ENCODE measurements around the gene WNK1.

The WNK1 gene

GRCh38 chr12:910416-910815, 158.0 kb downstream of the WNK1 start:
- DNase-seq (ENCODE audit: low spot score): no peak
- no peak for TF ChIP-seq CTCF (IDR thresholded peaks at IDR 0.05; ENCODE audit: extremely low read depth, missing control alignments)

- no peak for DNase-seq (ENCODE audit: low spot score)
- TF ChIP-seq CTCF (IDR thresholded peaks at IDR 0.05; ENCODE audit: extremely low read depth, missing control alignments): no peak
Measured at GRCh38 chr12:911191-911826, 158.9 kb downstream of the WNK1 start.

- no peak for TF ChIP-seq CTCF (IDR thresholded peaks at IDR 0.05; ENCODE audit: extremely low read depth, missing control alignments)
- DNase-seq (ENCODE audit: low spot score): no peak
Measured at GRCh38 chr12:912466-913235, 160.3 kb downstream of the WNK1 start.

GRCh38 chr12:913919-914698, 161.7 kb downstream of the WNK1 start:
- TF ChIP-seq CTCF (IDR thresholded peaks at IDR 0.05; ENCODE audit: extremely low read depth, missing control alignments): no peak
- no peak for DNase-seq (ENCODE audit: low spot score)

- no peak for TF ChIP-seq CTCF (IDR thresholded peaks at IDR 0.05; ENCODE audit: extremely low read depth, missing control alignments)
- no peak for DNase-seq (ENCODE audit: low spot score)
Measured at GRCh38 chr12:915090-915489, 162.7 kb downstream of the WNK1 start.

GRCh38 chr12:916240-916639, 163.9 kb downstream of the WNK1 start:
- no peak for DNase-seq (ENCODE audit: low spot score)
- no peak for TF ChIP-seq CTCF (IDR thresholded peaks at IDR 0.05; ENCODE audit: extremely low read depth, missing control alignments)

All from GM20000 (cell line).